HG03442 (cell line): ENCODE results near the gene UFSP1.
"Not testable (repeated sequence)": the region's sequence is repeated elsewhere in the genome, so short reads cannot be mapped to it uniquely, and the experiment has no call there.

ENCODE experiments used
- ATAC-seq: cut with Tn5 transposase; IDR thresholded peaks from one replicate; pipeline ENCODE4 v1.9.1; 2021; ENCODE audit warnings: mild to moderate bottlenecking, moderate library complexity; ENCODE audit not compliant: unreplicated experiment

The UFSP1 gene

GRCh38 chr7:100888988-100889750, at the start of gene UFSP1:
TSS of gene UFSP1 (minus strand) at chr7:100889715. CDS start at chr7:100889271, 444 bp downstream.
- ATAC-seq, result peak; percentile 27

- ATAC-seq, result not testable (repeated sequence)
These were observed 46.7 kb upstream of the UFSP1 start for GRCh38 chr7:100936167-100936566.

- ATAC-seq, result not testable (repeated sequence)
These were observed 45.9 kb upstream of the UFSP1 start for GRCh38 chr7:100935381-100935780.

- no peak for ATAC-seq
These were observed 44.2 kb upstream of the UFSP1 start for GRCh38 chr7:100933734-100934133.

GRCh38 chr7:100929808-100930174, 40.3 kb upstream of the UFSP1 start:
- ATAC-seq, result no peak

- not testable (repeated sequence) for ATAC-seq
These were observed 34.1 kb upstream of the UFSP1 start for GRCh38 chr7:100923616-100924015.

- ATAC-seq, result no peak
These were observed 31.5 kb upstream of the UFSP1 start for GRCh38 chr7:100921039-100921438.

- not testable (repeated sequence) for ATAC-seq
These were observed 30.4 kb upstream of the UFSP1 start for GRCh38 chr7:100919779-100920437.

- ATAC-seq, result not testable (repeated sequence)
These were observed 29.8 kb upstream of the UFSP1 start for GRCh38 chr7:100919335-100919734.

GRCh38 chr7:100914879-100915447, 25.4 kb upstream of the UFSP1 start:
- no peak for ATAC-seq

DNA sequence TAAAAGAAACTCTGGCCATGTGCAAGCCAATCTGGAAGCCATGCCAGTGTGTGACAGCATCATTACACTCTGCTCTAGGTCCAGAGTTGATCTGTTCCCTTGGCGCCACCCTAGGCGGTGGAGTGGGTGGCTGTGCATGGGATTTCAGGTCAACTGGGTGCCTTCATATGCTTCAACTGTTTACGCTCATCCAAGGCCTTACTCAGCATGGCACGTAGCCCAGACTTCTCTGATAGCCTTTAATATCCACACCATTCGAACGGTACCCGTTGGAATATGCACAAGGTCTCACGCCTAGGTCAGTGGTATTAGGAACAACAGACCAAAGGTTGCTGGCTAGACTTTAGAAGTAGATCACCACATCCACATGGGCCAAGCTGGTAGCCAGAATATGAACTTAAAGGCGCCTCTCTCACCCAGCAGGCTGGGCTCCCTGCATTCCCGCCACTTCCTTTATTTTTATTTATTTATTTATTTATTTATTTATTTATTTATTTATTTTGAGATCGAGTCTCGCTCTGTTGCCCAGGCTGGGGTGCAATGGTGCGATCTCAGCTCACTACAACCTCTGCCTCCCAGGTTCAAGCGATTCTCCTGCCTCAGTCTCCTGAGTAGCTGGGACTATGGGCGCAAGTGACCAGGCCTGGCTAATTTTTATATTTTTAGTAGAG, 24.8 kb upstream of the UFSP1 start:
- ATAC-seq, result no peak

GRCh38 chr7:100911484-100911883, 22.0 kb upstream of the UFSP1 start:
- ATAC-seq, result no peak

GRCh38 chr7:100910443-100910842, 20.9 kb upstream of the UFSP1 start:
- not testable (repeated sequence) for ATAC-seq

- no peak for ATAC-seq
These were observed 19.0 kb upstream of the UFSP1 start for GRCh38 chr7:100908512-100908911.

DNA sequence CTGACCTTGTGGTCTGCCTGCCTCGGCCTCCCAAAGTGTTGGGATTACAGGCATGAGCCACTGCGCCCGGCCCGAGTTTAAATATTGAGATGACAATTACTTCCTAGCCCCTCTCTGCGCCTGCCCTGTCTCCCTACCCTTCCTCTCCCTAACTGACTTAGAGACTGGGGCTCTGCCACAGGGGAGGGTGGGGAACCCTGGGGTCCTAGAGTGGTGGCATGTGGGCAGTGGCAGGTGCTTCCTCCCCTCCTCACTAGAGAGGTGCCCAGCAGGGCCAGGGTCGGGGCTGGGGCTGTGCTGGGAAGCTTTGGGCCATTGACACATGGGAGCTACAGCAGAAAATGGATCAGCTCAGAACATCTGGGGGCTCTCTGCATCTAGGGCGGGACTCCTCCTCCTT, 13.1 kb upstream of the UFSP1 start:
- no peak for ATAC-seq

- no peak for ATAC-seq
These were observed 12.4 kb upstream of the UFSP1 start for GRCh38 chr7:100901921-100902332.

- no peak for ATAC-seq
These were observed 11.5 kb upstream of the UFSP1 start for GRCh38 chr7:100900978-100901377.

DNA sequence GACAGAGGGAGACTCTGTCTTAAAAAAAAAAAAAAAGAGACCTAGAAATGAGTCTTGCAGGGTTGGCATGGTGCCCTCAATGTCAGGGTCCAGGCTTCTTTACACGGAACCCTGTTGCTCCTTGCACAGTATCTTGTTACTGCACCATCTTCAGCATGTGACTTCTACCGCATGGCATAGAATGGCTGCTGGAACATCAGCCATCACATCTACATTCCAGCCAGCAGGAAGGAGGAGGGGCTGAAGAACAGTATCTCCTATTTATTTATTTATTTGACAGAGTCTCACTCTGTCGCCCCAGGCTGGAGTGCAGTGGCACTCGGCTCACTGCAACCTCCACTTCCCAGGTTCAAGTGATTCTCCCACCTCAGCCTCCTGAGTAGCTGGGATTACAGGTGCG, 9.9 kb upstream of the UFSP1 start:
- ATAC-seq, result no peak

DNA sequence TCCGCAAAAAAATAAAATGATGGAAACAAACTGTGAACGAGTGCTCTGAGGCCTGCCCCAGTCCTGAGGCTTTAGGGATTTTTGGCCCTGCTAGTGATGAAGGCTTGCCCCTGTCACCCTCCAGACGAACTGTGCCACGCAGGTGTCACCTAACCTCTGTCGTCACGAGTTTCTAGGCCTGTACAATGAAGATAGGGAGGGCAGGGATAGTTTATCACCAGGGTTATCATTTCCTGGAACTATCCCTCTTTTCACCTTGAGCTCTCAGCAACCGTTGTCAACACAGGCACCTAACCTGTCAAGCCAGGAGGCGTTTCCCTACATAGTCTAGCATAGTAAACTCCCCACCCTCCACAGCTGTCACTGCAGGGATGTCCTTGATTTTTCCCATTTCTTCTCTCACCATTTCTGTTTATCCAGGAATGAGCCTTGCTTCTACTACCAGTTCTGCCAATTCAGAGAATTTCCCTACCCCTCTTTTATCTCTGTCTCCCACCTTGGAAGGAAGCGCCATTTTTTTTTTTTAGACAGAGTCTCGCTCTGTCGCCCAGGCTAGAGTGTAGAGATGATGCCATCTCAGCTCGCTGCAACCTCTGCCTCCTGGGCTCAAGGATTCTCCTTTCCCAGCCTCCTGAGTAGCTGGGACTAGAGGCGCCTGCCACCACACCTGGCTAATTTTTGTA, 8.4 kb upstream of the UFSP1 start:
- no peak for ATAC-seq

DNA sequence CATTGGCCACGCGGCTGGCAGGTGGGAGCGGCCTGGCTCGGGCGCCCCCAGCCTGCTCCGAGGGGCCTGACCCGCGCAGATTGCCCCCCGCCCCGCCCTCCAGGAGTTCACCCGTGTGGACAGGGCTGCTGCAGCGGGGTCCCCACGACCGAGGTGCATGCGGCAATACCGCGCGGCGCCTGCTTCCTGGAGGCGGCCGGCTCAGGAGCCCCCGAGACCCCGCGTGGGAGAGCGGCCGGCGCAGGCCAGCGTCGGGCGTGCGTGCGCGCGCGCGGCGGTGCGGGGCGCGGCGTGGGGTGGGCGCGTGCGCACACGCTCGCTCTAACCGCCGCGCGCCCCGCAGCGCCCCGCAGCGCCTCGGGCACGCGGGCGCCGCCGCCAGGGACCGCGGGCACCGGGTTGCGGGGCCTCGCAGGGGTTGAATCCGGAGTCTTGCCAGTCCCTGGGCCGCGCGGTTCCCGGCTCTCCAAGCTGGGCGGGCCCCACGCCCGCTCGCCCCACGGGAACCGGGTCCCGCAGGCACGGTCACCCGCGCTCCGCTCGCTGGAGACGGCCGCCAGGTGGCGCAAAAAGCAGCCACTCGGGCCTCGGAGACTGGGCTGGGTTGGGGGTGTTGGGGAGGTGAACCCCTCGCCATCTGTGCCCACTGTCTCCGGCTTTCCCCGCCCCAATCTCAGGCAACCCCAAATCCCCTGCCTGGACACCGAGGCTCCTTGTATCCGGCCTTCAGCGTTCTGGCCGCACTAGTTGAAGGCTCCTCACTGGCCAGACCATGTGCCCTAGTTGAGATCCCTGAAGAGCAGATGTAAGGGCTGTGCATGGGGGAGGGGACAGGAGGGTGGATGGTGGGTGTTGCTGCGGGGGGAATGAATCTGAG, 7.5 kb upstream of the UFSP1 start:
- no peak for ATAC-seq
